ENCODE measurements around the gene CROCC2. TPM values are rescaled to one million over a fixed set of nuclear protein-coding genes. Genes with fewer than 3 reads are reported as not detected.

The CROCC2 gene
- total RNA-seq, 6 donors from 2014 or later, result 0.23 to 17.8 (median 7.6) TPM

DNA sequence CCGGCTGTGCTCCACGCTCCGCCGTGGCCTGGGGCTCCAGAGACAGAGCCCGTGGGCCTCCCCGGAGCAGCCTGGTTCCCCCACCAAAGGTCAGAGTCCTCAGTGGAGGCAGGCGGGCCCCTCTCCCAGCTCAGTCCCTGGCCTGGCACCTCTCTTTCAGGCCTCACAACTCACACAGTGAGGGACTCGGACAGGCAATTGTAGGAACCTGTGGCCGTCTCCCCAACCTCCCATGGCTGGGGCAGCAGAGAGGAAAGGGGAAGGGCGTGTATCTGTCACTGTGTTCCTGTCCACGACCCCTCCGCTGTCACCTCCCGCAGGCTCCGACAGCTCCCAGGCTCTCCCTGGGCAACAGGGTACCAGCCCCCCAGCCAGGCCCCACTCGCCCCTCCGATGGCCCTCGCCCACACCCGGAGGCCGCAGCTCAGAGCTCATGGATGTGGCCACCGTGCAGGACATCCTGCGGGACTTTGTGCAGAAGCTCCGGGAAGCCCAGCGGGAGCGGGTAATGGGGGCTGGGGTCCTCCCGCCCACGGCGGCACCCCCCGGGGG lies 59.8 kb downstream of the CROCC2 start:
- H3K9me3 ChIP-seq, result no peaks in the 10 kb centered on the region
- DNase-seq (peak in 1 of 2 donors; percentile 83), ATAC-seq (ENCODE audit: low FRiP score in 2 of 2) (no peak)
- H3K27ac ChIP-seq, result peak overlapping the region in 3 of 4 donors; percentile 7 to 34 (median 21)
- TF ChIP-seq, protein P1, sequence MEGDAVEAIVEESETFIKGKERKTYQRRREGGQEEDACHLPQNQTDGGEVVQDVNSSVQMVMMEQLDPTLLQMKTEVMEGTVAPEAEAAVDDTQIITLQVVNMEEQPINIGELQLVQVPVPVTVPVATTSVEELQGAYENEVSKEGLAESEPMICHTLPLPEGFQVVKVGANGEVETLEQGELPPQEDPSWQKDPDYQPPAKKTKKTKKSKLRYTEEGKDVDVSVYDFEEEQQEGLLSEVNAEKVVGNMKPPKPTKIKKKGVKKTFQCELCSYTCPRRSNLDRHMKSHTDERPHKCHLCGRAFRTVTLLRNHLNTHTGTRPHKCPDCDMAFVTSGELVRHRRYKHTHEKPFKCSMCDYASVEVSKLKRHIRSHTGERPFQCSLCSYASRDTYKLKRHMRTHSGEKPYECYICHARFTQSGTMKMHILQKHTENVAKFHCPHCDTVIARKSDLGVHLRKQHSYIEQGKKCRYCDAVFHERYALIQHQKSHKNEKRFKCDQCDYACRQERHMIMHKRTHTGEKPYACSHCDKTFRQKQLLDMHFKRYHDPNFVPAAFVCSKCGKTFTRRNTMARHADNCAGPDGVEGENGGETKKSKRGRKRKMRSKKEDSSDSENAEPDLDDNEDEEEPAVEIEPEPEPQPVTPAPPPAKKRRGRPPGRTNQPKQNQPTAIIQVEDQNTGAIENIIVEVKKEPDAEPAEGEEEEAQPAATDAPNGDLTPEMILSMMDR (IDR thresholded peaks at IDR 0.05), result no peak
- no peaks in the 10 kb centered on the region for H3K27me3 ChIP-seq
- no peaks in the 10 kb centered on the region for H3K36me3 ChIP-seq
- 81 to 86% methylated on average over 12 to 26 of the region's 28 CpGs for WGBS, 2 donors
- H3K4me3 ChIP-seq, result no peak overlapping the region
- peaks cover 3 to 29% (median 11%) of the 10 kb centered on the region in 4 donors for H3K4me1 ChIP-seq

DNA sequence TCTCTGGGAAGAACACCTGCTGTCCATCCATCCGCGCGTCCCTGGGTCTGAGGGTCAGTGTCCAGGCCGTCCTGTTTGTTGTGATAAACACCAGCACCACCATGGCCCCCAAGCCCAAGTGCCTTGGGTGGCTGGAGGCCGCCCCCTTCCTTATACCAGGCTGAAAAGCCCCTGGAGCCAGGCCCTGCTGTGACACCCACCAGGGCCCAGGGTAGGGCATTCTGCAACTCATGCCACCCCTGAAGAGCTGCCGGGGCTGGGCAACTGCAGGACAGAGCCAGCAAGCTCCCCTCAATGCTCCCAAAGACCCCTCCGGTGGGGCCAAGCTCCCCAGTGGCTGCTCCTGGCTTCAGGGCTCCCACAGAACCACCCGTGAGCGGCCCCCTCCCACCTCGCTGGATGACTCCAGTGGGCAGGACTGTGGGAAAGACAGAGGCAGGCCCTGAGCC lies 60.3 kb downstream of the CROCC2 start:
- no peaks in the 10 kb centered on the region for H3K36me3 ChIP-seq
- ATAC-seq (ENCODE audit: low FRiP score in 2 of 2) (no peak), DNase-seq (peak in 1 of 2 donors; percentile 67)
- no peak overlapping the region for H3K4me3 ChIP-seq
- H3K27ac ChIP-seq, result no peak overlapping the region
- WGBS, 2 donors, result 85 to 89% methylated on average over 4 to 10 of the region's 10 CpGs
- TF ChIP-seq POLR2AphosphoS5 (IDR thresholded peaks at IDR 0.05) (no peak), POLR2A (IDR thresholded peaks at IDR 0.05) (no peak), EP300 (IDR thresholded peaks at IDR 0.05) (no peak)
- TF ChIP-seq, protein P1 (IDR thresholded peaks at IDR 0.05), result no peak
- no peaks in the 10 kb centered on the region for H3K9me3 ChIP-seq
- no peaks in the 10 kb centered on the region for H3K27me3 ChIP-seq
- peaks cover 0 to 24% (median 7%) of the 10 kb centered on the region in 4 donors for H3K4me1 ChIP-seq

DNA sequence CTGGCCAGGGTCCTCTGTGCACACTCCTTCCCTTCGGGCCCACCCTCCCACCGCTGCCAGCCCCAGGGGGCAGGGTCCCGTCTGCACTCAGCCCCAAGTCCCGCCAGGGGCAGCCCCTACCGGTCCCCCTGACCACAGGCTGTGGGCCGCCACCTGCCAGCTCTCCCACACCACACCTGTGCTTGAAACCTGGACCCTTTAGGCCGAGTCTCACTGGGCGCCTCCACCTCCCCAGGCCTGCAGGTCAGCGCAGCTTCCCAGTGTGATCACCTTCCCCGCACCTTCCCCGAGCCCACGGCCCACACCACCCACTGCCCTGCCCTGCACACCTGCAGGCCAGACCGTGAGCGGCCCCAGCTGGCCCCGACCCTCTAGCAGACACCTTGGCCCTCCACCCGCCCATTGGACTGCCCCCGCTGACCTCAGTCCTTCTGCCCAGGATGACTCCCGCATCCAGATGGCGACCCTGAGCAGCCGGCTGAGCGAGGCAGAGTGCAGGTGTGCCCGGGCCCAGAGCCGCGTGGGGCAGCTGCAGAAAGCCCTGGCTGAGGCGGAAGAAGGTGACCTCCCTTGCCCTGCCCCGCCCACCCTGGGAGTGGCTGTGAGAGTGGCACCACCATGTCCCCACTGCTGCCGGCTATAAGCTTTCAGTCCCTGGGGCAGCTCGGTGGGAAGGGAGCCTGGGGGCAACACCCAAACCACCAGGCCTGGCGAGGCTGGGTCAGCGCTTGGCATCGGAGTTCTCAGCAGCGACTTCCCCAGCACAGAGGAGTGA lies 61.0 kb downstream of the CROCC2 start:
- DNase-seq (peak; percentile 24 to 74), ATAC-seq (ENCODE audit: low FRiP score in 2 of 2) (no peak)
- whole genome bisulfite sequencing, 2 donors, result 81 to 88% methylated on average over 20 to 30 of the region's 32 CpGs

DNA sequence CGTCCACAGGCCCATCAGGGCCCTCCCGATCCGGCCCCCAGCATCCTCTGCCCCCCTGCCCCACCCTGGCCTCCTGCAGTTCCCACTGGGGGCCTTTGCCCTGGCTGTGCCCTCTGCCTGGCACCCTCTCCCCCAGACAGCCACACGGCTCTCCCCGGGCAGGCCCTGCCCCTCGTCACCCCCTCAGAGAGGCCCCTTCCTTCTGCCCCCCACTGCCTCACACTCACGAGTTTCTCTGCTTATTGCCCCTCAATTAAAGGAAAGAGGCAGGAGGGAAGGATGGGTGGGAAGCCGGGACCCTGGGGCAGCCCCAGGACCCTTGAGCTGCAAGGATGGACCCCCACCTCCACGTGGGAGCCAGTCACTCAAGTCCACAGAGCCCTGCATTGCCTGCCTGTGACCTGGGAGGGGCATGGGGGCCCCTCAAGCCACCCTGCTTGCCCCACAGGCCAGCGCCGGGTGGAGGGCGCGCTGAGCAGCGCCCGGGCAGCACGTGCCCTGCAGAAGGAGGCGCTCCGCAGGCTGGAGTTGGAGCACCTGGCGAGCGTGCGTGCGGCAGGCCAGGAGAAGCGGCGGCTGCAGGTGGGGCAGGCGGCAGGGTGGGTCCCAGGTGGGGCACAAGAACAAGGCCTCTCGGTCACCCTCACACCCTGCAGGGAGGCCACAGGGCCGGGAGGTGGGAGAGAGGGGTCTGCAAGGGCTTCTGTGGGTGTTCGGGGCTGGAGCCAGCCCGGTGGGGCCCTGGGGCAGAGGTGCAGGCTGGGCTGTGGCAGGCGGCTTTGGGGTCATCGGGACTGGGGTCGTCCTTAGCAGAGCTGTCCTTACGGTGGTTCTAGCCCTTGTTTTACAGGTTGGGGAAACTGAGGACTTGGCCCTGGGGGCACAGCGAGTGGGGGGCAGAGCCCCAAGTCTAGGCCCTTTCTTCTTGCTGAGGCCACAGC lies 61.8 kb downstream of the CROCC2 start:
- Histone ChIP-seq H3K27ac (no peak overlapping the region), H3K27me3 (no peaks in the 10 kb centered on the region), H3K4me1 (peaks cover 0 to 17% (median 5%) of the 10 kb centered on the region in 4 donors), H3K4me3 (no peak overlapping the region), H3K36me3 (no peaks in the 10 kb centered on the region), H3K9me3 (no peaks in the 10 kb centered on the region)
- WGBS, 2 donors, result 87 to 91% methylated on average over 25 to 29 of the region's 34 CpGs
- peak; percentile 18 to 84 for DNase-seq
- TF ChIP-seq EP300 (IDR thresholded peaks at IDR 0.05) (no peak), POLR2A (IDR thresholded peaks at IDR 0.05) (no peak), POLR2AphosphoS5 (IDR thresholded peaks at IDR 0.05) (no peak)
- TF ChIP-seq, protein P1 (IDR thresholded peaks at IDR 0.05), result no peak
- ATAC-seq (ENCODE audit: low FRiP score in 2 of 2), result no peak

More for the DNA sequence above, 61.0 kb downstream of the CROCC2 start:
- TF ChIP-seq, protein P1 (IDR thresholded peaks at IDR 0.05), result no peak
- TF ChIP-seq POLR2A (IDR thresholded peaks at IDR 0.05) (no peak), EP300 (IDR thresholded peaks at IDR 0.05) (no peak), POLR2AphosphoS5 (IDR thresholded peaks at IDR 0.05) (no peak)
- Histone ChIP-seq H3K36me3 (no peaks in the 10 kb centered on the region), H3K27ac (no peak overlapping the region), H3K4me1 (peaks cover 0 to 18% (median 7%) of the 10 kb centered on the region in 4 donors), H3K9me3 (no peaks in the 10 kb centered on the region), H3K4me3 (no peak overlapping the region), H3K27me3 (no peaks in the 10 kb centered on the region)
